ENCODE results near the gene PTPRG.

The PTPRG gene

DNA sequence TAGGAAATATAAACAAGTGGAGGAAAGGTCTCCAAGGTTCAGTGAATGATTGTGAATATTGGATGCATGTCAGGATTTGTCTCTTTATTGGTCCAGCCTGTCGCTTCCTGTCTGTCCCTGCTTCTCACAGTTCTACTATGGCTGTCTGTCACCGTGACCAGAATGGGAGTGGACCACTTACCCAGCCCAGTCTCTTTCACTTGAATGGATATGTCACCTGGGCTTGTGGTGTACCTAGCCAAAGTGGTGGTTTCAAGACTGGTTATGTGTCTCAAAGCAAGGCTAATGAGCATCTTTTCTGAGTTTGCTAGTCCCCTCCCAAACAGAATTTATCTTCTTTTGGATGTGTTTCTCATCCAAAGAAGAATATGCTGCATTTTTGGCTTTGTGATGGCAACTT is 231.7 kb downstream of the PTPRG start:
- 0 out of 2 replicates have a peak overlapping the region, but pooled peaks have one; percentile 18 for H3K27ac ChIP-seq
- TF ChIP-seq, protein P1, sequence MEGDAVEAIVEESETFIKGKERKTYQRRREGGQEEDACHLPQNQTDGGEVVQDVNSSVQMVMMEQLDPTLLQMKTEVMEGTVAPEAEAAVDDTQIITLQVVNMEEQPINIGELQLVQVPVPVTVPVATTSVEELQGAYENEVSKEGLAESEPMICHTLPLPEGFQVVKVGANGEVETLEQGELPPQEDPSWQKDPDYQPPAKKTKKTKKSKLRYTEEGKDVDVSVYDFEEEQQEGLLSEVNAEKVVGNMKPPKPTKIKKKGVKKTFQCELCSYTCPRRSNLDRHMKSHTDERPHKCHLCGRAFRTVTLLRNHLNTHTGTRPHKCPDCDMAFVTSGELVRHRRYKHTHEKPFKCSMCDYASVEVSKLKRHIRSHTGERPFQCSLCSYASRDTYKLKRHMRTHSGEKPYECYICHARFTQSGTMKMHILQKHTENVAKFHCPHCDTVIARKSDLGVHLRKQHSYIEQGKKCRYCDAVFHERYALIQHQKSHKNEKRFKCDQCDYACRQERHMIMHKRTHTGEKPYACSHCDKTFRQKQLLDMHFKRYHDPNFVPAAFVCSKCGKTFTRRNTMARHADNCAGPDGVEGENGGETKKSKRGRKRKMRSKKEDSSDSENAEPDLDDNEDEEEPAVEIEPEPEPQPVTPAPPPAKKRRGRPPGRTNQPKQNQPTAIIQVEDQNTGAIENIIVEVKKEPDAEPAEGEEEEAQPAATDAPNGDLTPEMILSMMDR (conservative IDR thresholded peaks at IDR 0.05), result no peak

DNA sequence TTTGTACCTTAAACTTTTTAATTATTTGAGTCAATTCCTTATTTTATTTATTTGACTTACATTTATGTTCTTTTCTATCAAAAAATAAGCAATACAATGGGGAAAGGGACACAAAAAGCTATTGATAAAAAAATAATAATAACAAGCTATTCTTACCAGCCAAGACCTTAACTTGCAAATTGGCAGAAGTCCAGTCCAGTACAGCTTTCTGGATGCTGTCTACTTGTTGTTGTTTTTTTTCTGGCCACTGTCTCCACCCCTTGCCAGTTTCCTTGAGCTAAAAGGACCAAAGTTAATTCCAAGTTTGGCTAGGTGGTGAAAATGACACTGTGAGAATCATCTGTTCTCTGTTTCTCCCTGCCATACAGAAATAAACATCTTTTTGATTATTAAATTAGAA is 232.2 kb downstream of the PTPRG start:
- H3K27ac ChIP-seq, result no peak overlapping the region
- TF ChIP-seq, protein P1 (conservative IDR thresholded peaks at IDR 0.05), result no peak

DNA sequence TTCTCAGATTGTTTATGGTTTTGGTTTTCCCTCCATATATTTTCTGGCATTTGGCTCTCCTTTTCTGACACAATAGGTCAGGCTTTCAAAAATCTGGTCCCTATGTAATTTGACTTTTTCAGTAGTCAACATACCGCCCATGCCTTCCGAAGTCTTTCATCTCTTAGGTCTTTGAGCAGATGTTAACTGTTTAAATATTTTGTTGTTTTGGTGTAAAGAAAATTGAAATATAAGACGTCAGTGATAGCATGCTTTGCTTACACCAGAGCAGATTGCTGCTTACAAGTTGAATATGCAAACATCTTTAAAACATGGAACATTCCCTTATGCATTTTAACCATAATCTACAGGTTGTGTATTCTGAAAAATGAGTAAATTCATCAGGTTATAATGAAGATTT is 233.0 kb downstream of the PTPRG start:
- TF ChIP-seq, protein P1 (conservative IDR thresholded peaks at IDR 0.05), result no peak

DNA sequence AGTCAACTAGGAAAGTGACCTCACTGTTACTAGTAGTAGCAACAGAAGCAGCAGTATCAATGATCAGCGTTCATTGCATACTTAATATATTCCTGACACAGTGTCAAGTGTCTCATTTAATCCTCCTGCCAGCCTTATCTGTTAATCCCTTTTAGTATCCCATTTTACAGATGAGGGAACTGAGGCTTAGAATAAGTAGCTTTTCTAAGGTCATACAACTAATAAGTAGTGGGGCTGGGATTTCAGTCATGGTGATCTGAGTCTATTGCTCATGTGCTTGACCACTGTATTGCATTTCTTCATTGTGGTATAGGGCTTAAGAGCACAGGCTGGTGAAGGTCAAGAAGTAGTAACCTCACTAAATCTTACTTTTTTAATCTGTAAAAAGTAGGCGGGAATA is 233.6 kb downstream of the PTPRG start:
- TF ChIP-seq, protein P1 (conservative IDR thresholded peaks at IDR 0.05), result no peak
- H3K27ac ChIP-seq, result no peak overlapping the region

More for the DNA sequence above, 233.0 kb downstream of the PTPRG start:
- no peak overlapping the region for H3K27ac ChIP-seq

DNA sequence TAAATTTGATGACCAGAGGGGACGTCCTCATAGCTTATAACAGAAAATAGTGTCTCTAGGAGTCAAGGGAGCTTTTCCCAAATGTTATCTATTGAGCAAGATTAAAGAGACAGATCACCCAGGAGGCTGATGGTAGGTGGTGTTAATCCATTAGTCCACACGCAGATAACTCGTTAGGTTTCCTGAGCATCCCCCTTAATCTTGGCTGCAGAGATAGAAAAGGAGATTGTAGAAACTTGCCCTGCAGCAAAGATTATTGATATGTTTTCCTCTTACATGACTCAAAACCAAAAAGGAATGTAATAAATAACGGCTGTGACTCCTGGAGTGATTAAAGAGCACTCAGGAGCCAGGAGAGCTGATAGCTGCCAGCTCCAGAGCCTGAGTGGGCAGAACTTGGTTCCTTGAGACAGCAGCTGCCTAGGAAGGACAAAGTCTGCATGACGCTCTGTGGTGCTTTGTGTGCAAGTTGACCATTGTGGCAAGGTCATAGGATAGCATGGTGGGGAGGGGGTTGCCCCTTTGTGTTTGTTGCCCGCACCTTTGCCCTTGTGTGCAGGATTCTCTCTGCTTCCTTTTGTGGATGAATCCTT is 234.8 kb downstream of the PTPRG start:
- TF ChIP-seq, protein P1 (conservative IDR thresholded peaks at IDR 0.05), result no peak
- H3K27ac ChIP-seq, result no peak overlapping the region

DNA sequence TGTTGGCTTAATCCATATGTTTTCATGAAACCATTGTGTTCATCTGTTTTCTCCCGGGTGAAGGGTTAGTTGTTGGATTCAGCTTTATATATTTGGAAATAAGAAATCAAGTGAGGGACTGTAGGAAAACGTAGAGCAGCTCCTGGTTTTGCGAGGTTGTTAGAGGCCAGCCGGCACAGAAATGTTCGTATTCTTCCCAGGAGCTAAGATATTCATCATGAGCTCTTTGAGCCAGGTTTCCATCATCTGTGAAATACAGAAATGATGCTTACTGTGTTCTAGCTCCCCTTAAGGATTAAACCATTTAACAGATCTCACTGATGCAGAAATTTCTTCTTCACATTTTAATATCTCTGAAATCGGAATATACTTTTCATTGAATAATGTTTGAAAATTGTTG is 235.5 kb downstream of the PTPRG start:
- TF ChIP-seq, protein P1 (conservative IDR thresholded peaks at IDR 0.05), result no peak
- H3K27ac ChIP-seq, result no peak overlapping the region

DNA sequence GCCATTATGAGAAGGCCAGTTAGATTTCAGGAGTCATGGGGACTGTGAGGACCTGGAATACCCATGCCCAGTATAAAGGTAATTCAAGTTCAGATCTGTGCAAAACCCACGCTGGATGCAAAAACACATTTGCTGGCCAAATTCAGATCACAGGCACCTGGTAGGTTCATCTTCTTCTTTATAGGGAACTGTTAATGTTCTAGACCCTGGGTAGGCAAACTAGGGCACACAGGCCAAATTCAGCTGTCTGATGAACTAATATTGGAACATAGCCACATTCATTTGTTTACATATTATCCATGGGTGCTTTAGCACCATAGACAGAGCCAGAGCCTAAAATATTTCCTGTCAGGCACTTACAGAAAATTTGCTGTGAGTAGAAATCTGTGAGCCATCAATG is 241.4 kb downstream of the PTPRG start:
- H3K27ac ChIP-seq, result peak overlapping the region; percentile 24; the same call in 1 of the 2 replicates
- TF ChIP-seq, protein P1 (conservative IDR thresholded peaks at IDR 0.05), result no peak

Measured in VCaP (cell line).